Measurements from ENCODE around the gene LRRC43.

DNA sequence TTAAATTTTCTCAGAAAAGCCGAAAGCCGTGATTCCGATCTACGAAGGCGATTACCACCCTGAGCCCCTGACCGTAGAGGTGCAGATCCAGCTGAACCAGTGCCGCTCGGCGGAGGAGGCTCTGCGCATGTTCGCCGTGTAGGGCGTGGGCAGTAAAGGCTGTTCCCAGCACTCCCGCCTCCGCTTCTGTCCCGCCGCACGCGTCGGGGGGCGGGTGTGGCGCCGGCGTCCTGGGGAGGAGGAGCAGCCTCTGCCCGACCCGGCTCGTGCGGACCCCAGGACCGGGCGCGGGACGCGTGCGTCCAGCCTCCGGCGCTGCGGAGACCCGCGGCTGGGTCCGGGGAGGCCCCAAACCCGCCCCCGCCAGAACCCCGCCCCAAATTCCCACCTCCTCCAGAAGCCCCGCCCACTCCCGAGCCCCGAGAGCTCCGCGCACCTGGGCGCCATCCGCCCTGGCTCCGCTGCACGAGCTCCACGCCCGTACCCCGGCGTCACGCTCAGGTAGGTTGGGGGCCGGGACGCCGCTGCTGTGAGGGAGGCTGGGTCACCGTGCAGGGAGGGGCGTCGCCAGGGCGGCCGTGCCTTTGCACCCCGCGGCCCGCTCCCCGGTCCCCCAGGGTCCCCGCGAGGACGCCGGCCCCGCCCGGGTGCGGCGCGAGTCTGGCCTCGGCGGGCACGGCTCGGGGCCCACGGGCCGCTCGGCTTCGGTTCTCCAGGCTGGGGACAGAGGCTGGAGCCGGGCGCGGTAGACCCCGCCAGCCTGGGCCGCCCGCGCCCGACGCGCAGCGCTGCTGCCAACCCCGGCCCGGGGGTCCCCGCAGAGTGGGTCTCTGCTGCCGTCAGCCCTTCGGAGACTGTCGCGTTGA lies 20.6 kb downstream of the LRRC43 start, which contains the start of gene B3GNT4:
- no peak for TF ChIP-seq POLR2A (IDR thresholded peaks at IDR 0.05; ENCODE audit: low read depth, low read length)
- TF ChIP-seq POLR2AphosphoS5 (IDR thresholded peaks at IDR 0.05; ENCODE audit: low read depth, low read length): no peak
- no peak for TF ChIP-seq TAF1 (IDR thresholded peaks at IDR 0.05; ENCODE audit: borderline replicate concordance, low read depth, low read length)

Measured in GM12892 (cell line).